ENCODE results near the gene RNU2-63P.
"Not testable (repeated sequence)": the region's sequence is repeated elsewhere in the genome, so short reads cannot be mapped to it uniquely, and the experiment has no call there.

RNU2-63P gene

DNA sequence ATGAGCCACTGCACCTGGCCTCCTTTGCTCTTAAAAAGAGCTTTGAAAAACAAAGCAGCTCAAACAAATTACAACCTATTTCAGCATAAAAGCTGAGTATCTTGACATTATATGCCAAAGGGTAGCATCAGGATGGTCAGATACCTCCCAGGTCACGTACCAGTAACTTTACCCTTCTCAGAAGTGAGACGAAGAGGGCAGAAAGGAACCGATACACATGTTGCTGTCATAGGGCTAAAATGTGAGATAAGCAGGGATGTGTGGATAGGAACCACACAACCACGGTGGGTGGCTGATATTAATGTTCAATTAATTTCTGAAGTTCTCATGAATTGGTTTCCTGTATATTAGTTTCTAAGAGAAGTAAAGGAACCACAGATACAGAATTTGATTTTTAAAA lies 12.6 kb upstream of the RNU2-63P start:
- DNase-seq (ENCODE audit: low read depth): no peak

DNA sequence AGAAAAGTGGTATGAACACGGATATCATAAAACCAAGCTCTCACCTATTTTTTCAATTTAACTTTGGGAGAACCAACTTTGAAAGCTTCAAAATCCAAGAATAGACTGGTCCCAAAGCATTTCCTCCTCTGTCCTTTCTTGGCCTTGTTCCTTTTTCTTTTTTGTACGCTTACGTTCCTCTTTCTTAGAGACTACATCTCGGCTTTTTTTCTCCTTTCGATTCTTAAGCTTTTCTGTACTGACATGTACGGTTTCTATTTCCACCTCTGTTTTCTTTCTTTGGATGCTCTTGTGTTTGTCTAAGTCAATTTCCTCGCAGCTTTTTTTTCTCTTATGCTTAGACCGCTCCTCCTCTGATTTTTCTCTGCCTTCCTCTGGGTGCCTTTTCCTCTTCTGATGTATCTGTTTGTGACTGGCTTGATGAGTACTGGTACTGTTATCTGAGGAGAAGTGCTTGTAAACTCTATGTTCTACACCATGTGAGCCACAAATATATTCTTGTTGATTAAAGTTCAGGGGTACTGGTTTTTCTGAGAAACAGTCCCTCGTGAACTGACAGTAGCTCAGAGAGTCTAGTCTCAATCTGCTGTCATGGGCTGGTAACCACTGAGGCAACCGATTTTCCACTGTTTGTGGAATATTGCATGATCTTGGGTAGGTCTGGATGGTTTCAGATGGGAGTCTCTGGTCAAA lies 11.5 kb upstream of the RNU2-63P start:
- no peak for DNase-seq (ENCODE audit: low read depth)

DNA sequence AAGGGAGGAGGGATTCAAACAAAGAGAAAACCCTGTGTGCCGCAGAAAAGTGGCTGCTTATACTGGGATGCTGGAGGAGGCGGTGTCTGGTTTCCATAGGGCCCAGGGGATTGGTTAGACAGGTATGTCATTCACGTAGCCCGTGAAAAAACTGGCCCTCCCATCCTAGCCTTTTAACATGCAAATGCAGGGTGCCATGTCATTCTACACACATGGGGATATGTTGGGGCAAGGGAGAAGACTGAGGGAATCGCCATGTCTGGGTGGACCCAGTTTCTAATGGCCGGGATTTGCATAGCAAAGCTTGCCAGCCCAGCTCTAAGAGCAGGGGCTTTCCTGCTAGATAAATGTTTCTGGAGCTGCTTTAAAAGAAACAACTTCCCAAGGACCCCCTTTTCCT lies 8.2 kb upstream of the RNU2-63P start:
- no peak for DNase-seq (ENCODE audit: low read depth)

GRCh38 chr2:88022669-88022921 lies 6.2 kb upstream of the RNU2-63P start:
- DNase-seq (ENCODE audit: low read depth): no peak

DNA sequence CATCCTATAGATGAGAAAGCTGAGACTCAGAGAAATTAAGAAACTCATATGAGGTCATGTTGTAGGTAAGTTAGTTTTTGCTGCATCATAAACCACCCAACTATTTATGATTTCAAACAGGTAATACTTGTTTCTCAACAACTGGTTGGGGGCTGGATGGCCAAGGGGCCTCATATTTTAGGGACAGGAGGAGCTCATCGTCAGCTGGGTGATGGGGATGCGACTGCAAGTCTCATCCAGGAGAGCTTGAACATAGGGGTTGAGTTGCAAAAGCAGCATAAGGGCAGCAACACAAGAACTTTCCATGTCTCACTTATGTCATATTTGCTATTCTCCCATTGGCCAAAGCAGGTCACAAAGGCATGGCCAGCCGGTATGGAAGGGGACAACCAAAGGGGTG lies 3.6 kb upstream of the RNU2-63P start:
- DNase-seq (ENCODE audit: low read depth): no peak

GRCh38 chr2:88018909-88019308 lies 2.6 kb upstream of the RNU2-63P start:
- no peak for DNase-seq (ENCODE audit: low read depth)

DNA sequence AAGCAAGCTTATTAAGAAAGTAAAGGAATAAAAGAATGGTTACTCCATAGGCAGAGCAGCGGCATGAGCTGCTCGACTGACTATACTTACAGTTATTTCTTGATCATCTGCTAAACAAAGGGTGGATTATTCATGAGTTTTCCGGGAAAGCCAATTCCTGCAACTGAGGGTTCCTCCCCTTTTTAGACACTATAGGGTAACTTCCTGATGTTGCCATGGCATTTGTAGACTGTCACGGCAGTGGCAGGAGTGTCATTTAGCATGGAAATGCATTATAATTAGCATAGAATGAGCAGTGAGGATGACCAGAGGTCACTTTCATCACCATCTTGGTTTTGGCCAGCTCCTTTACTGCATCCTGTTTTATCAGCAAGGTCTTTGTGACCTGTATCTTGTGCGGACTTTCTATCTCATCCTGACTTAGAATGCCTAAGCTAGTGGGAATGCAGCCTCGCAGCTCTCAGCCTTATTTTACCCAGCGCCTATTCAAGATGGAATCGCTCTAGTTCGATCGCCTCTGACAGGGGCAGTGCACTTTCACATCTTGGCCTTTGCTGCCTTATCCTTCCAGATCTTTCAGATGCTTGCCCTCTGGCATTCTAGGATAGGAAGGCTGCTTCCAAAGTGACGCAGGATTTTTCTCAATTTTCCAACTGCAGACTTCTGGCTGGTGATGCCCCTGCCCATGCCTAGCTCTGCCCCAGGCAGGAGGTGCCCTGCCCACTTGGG lies 1.9 kb upstream of the RNU2-63P start:
- not testable (repeated sequence) for DNase-seq (ENCODE audit: low read depth)

DNA sequence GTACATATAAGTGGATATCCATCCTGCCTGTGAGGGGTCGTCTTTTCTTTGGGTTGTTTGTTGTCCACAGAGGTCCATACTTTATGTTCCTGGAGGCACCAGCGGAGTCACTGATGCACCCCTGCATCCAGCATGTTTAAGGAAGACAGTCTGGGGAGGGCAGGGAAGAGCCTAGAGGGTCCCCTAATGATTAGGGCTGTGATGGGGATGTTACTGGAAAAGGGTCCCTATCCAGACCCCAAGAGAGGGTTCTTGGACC lies 1.4 kb upstream of the RNU2-63P start:
- DNase-seq (ENCODE audit: low read depth): not testable (repeated sequence)

GRCh38 chr2:88016960-88017779 lies 823 bp upstream of the RNU2-63P start:
- no peak for DNase-seq (ENCODE audit: low read depth)

DNA sequence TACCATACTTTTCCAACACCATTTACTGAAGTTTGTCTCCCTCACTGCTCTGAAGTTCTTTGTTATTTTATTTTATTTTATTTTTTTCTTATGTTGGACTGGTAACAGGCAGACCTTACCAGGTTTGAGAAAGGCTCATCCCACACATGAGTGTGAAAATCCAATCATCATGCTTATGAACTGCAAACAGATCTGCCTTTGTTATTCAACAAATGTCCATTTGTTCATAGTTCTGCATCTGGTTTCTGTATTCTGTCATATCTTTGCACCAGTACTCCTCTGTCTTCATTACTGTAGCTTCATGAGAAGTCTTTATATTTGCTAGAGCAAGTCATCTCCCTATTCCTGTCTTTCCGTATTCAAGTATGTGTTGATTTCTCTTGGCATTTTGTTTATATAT lies 5.3 kb downstream of the RNU2-63P start:
- DNase-seq (ENCODE audit: low read depth): no peak

- no peak for DNase-seq (ENCODE audit: low read depth)
Observed at GRCh38 chr2:88010136-88010535, 6.2 kb downstream of the RNU2-63P start.

DNA sequence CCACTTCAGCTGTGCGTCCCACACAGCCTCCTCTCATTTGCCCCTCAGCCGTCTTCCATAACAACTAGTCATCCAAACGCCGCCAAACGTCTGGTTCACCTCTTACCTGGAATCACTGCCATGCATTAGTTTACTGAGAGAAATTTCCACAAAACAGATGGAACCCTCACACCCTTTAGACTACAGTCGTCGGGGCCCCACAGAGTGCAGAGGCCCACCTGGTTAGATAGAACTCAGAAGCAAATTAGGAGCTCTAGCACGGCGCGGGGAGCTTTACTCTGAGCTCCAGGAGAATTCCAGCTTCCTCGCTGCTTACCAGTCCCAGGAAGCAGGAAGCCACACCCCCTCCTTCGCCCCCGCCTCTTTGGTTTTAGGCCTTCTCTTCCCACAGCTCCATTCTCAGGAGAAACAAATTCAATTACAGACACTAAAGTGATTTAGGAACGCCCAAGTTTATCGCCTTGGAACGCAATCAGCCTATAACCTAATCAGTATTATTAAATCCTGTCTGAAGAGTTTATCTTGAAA lies 9.4 kb downstream of the RNU2-63P start:
- DNase-seq (ENCODE audit: low read depth): no peak

- no peak for DNase-seq (ENCODE audit: low read depth)
Observed at GRCh38 chr2:88005776-88006175, 10.6 kb downstream of the RNU2-63P start.

DNA sequence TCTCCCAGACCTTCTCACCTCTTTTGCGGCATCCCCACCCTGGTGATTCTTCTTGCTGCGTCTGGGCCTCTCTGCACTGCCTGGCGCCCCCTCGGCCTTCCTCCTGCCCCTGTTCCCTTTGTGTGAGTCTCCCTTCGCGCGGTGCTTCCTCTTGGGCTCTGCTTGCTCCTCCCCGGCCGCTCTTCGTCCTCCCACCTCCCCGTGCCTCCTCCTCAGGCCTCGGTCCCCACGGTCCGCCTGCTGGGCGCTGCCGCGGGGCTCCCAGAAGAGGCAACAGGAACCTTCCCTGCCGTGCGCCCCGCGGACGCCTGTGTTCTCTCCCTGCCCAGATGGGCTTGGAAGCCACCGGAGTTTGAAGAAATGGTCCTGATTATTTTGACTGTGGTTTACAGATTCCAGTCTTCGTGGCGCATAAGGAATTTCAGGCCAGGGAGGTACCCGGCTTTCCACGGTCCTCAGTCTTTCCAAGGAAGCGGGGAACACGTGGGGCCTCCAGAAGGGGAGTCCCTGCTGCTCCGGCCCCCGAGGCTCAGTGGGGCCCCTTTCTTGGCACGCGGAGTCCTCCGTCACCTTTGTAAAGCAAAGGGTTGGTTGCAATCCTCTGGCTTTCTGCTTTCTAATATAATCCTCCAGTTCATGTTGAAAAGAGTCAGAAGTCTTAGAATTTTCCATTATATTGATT lies 13.1 kb downstream of the RNU2-63P start:
- no peak for DNase-seq (ENCODE audit: low read depth)

DNA sequence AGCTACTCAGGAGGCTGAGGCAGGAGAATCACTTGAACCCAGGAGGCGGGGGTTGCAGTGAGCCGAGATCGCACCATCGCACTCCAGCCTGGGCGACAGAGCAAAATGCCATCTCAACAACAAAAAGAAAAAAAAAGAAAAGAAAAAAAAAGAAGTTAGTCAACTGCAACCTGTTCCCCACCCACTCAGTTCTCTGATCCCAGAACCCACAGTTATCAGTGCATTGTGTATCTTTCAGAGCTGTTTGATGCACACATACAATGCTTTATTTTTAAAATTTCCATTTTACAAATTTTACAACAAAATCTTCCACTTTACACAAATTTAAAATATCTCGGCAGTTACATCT lies 14.0 kb downstream of the RNU2-63P start:
- DNase-seq (ENCODE audit: low read depth): no peak

DNA sequence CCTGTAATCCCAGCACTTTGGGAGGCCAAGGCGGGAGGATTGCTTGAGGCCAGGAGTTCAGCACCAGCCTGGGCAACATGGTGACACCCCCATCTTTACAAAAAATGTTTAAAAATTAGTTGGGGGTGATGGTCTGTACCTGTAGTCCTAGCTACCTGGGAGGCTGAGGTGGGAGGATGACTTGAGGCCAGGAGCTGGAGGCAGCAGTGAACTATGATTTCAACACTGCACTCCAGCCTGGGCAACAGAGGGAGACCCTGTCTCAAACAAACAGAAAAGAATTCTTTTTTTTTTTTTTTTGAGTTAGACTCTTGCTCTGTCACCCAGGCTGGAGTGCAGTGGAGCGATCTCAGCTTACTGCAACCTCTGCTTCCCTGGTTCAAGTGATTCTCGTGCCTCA lies 15.9 kb downstream of the RNU2-63P start:
- not testable (repeated sequence) for DNase-seq (ENCODE audit: low read depth)

DNA sequence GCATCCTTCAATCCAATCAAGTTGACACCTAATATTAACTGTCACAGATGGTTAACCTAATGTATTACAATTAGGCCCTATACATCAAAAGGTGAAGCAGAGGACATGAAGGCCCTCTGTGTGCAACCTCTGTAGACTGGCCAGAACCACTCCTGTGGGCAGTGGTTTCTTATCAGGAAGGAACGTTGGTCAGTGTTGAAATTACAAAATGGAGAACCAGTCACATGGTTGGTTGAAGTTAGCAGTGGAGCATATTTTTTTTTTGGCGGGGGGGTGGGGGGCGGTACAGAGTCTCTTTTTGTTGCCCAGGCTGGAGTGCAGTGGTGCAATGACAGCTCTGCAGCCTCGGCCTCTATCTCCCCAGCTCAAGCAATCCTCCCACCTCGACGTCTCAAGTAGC lies 19.8 kb downstream of the RNU2-63P start:
- DNase-seq (ENCODE audit: low read depth): no peak

DNA sequence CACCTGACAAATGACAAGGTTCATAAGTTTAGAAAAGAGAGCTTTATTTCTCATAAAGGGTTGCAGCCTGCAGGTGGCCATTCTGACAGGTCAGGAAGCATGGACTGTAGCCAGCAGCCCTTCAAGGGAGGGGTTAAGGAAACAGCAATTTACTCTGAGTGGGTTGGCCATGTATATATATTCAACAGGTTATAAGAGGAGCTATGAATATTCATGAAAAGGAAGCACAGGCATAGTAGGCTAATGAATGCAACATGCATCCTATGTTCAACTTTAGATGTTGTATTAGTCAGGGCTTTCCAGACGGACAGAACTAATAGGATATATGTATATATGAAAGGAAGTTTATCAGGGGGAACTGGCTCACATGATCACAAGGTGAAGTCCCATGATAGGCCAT lies 20.6 kb downstream of the RNU2-63P start:
- DNase-seq (ENCODE audit: low read depth): no peak

DNA sequence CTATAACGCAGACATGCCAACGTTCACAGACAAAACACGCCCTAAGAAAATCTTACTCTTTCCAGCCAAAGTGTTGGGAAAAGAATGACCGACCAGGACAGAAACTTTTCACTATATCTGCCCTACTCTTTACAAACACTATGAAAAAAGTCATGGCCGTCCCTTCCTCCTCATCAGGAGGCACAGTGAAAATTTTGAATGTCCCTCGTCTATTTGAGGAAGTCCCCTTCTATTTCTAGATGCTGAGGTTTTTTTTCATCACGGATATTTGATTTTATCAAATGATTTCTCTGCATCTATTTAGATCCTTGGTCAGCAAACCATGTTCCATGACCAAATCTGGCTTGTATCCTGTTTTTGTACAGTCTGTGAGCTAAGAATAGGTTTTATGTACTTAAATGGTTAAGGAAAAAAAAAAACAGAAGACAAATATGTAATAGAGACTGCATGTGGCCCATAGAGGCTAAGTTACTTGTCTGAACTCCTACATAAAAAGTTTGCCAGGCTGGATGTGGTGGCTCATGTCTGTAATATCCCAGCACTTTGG lies 22.0 kb downstream of the RNU2-63P start:
- DNase-seq (ENCODE audit: low read depth): not testable (repeated sequence)

DNA sequence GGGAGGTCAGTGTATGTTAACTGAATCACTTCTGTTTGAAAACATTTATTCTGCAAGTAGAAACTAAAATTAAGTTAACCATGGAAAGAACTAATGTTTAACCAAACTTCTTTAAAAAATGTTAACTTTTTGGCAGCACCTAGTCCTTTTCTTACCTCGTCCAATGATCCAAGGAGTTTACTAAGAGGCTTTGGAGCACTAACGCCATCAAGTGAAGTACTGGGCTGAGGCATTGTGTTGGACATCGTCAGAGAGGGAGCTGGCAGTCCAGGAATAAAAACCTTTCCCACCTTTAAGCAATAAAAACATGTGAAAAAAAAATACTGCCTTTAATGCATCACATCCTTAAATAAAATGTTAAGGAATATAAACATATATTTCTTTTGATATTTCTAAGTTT lies 23.8 kb downstream of the RNU2-63P start:
- not testable (repeated sequence) for DNase-seq (ENCODE audit: low read depth)

DNA sequence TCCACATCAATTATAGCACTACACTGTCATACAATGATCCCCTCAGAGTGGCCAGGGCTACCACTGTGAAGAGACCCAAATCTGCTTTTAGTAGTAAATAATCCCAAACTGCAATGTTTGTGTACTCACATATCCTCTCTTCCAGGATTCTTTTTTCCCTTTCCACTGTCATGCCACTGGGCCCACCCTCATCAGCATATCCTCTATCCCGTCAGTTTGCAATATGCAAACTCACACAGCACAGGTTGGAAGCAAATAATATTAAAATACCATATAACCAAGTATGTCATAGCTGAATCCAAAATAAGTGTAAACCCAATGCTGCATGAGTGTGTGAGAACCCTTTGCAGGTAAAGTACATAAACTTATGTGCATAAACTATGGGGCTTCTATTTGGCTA lies 28.9 kb downstream of the RNU2-63P start:
- DNase-seq (ENCODE audit: low read depth): not testable (repeated sequence)

DNA sequence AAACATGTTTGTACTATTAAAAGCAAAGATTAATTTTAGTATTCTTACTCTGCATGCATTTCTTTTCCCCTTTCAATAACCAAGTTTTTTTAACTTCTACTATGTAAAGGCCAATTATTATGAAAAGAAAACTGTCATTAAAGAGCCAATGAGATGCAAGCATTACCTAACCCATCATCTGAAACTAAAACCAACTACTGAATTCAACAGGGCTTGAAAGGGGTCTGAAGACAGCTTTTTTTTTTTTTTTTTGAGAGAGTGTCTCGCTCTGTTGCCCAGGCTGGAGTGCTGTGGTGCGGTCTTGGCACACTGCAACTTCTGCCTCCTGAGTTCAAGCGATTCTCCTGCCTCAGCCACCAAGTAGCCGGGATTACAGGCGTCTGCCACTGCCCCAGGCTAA lies 30.4 kb downstream of the RNU2-63P start:
- not testable (repeated sequence) for DNase-seq (ENCODE audit: low read depth)

All from stromal cell of bone marrow (primary cell).